Left renal cortex interstitium (tissue), 4 donors: ENCODE data around the gene DAPL1. TPM values are rescaled to one million over a fixed set of nuclear protein-coding genes. Genes with fewer than 3 reads are reported as not detected.
A peak's percentile ranks its signal among the peaks of the same experiment; 100 is the strongest.

Experiments used
- DNase-seq, 4 donors: peaks; one replicate each; pipeline ENCODE4 v3.0.0-alpha.2; 2013; ENCODE audit warnings: low read depth in 4 of 4, low spot score in 2 of 4, missing footprints in 1 of 4
- polyA plus RNA-seq, 4 donors: library from polyadenylated mRNA; unstranded; fragments of 120-200 nt; gene quantifications; one replicate each; pipeline ENCODE4 v1.2.1, GENCODE V29; 2013; ENCODE audit not compliant: insufficient read length in 4 of 4

Gene DAPL1
- polyA plus RNA-seq, 4 donors, result 32.6 to 58.9 (median 43.8) TPM

GRCh38 chr2:158776231-158776630 lies 18.9 kb upstream of the DAPL1 start:
- peak in 1 of 4 donors; percentile 32 for DNase-seq

- no peak for DNase-seq
These were observed 18.0 kb upstream of the DAPL1 start for GRCh38 chr2:158777077-158777476.

- DNase-seq, result no peak
These were observed 16.9 kb upstream of the DAPL1 start for GRCh38 chr2:158778243-158778642.

GRCh38 chr2:158779621-158780020 lies 15.5 kb upstream of the DAPL1 start:
- no peak for DNase-seq

GRCh38 chr2:158781353-158781961 lies 13.7 kb upstream of the DAPL1 start:
- DNase-seq, result no peak

GRCh38 chr2:158782136-158782535 lies 13.0 kb upstream of the DAPL1 start:
- DNase-seq, result no peak

- DNase-seq, result no peak
These were observed 12.5 kb upstream of the DAPL1 start for GRCh38 chr2:158782616-158783015.

- DNase-seq, result no peak
These were observed 11.2 kb upstream of the DAPL1 start for GRCh38 chr2:158783923-158784322.

GRCh38 chr2:158786897-158787296 lies 8.2 kb upstream of the DAPL1 start:
- no peak for DNase-seq

- DNase-seq, result no peak
These were observed 6.2 kb upstream of the DAPL1 start for GRCh38 chr2:158788951-158789350.

- no peak for DNase-seq
These were observed 1.5 kb downstream of the DAPL1 start for GRCh38 chr2:158796652-158797051.

- no peak for DNase-seq
These were observed 3.0 kb downstream of the DAPL1 start for GRCh38 chr2:158797963-158798700.

GRCh38 chr2:158799181-158799580 lies 4.1 kb downstream of the DAPL1 start:
- no peak for DNase-seq

GRCh38 chr2:158803506-158803905 lies 8.4 kb downstream of the DAPL1 start:
- DNase-seq, result no peak

GRCh38 chr2:158805255-158805654 lies 10.1 kb downstream of the DAPL1 start:
- DNase-seq, result no peak

- DNase-seq, result no peak
These were observed 10.8 kb downstream of the DAPL1 start for GRCh38 chr2:158805936-158806335.

GRCh38 chr2:158806941-158807340 lies 11.8 kb downstream of the DAPL1 start:
- no peak for DNase-seq

GRCh38 chr2:158808426-158808825 lies 13.3 kb downstream of the DAPL1 start:
- no peak for DNase-seq

- no peak for DNase-seq
These were observed 14.7 kb downstream of the DAPL1 start for GRCh38 chr2:158809816-158810215.

- peak in 2 of 4 donors; percentile 34 to 65 for DNase-seq
These were observed 15.8 kb downstream of the DAPL1 start for GRCh38 chr2:158810731-158811460.

- DNase-seq, result no peak
These were observed 20.0 kb downstream of the DAPL1 start for GRCh38 chr2:158815166-158815565.

- DNase-seq, result no peak
These were observed 20.5 kb downstream of the DAPL1 start for GRCh38 chr2:158815658-158816057.
